GM18502 (cell line): ENCODE results near the gene PML.
"Not testable (repeated sequence)": the region's sequence is repeated elsewhere in the genome, so short reads cannot be mapped to it uniquely, and the experiment has no call there.

Experiments used
- ATAC-seq: cut with Tn5 transposase; IDR thresholded peaks from one replicate; pipeline ENCODE4 v1.9.1; 2021; ENCODE audit warnings: mild to moderate bottlenecking; ENCODE audit not compliant: unreplicated experiment, poor library complexity

Gene PML

GRCh38 chr15:74096753-74097474, 102.4 kb downstream of the PML start:
- not testable (repeated sequence) for ATAC-seq
